GM18519 (cell line): ENCODE data around the gene HELQ.

Experiments used
- ATAC-seq: cut with Tn5 transposase; IDR thresholded peaks from one replicate; pipeline ENCODE4 v1.9.1; 2021; ENCODE audit warnings: mild to moderate bottlenecking, moderate library complexity; ENCODE audit not compliant: unreplicated experiment, low FRiP score

HELQ gene

GRCh38 chr4:83372931-83373330 lies 82.7 kb downstream of the HELQ start:
- no peak for ATAC-seq

DNA sequence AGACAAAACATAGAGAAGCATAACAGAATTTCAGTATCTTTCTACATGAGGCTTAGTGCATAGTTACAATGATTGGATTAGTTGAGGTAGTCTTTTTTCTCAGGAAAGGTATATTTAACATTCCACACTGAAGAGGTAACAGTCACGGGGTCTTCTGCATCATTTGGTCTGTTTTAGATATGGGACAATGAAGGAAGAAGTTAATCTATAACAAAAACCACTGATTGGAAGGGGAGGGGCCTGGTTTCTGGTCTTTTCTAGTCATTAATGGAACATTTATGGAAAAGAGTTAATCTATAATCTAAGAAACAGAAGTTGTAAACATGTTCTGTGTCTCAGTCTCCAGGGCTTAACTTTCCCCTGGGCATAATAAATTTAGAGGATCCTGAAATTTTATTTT lies 83.7 kb downstream of the HELQ start:
- no peak for ATAC-seq

- ATAC-seq = no peak
Measured at GRCh38 chr4:83371235-83371634, 84.4 kb downstream of the HELQ start.

DNA sequence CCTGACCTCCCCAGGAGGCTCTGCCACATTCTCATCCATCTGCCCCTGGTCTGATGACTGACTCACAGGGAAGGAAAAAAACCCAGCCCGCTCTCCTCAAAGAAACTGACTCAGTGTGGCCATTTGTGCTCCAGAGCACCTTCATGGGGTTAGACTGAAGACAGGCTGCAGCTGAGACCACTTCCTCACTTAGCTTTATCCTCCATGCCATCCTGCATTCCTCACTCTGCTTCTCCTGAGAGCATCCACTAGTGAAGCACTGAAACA lies 85.0 kb downstream of the HELQ start:
- ATAC-seq = no peak

DNA sequence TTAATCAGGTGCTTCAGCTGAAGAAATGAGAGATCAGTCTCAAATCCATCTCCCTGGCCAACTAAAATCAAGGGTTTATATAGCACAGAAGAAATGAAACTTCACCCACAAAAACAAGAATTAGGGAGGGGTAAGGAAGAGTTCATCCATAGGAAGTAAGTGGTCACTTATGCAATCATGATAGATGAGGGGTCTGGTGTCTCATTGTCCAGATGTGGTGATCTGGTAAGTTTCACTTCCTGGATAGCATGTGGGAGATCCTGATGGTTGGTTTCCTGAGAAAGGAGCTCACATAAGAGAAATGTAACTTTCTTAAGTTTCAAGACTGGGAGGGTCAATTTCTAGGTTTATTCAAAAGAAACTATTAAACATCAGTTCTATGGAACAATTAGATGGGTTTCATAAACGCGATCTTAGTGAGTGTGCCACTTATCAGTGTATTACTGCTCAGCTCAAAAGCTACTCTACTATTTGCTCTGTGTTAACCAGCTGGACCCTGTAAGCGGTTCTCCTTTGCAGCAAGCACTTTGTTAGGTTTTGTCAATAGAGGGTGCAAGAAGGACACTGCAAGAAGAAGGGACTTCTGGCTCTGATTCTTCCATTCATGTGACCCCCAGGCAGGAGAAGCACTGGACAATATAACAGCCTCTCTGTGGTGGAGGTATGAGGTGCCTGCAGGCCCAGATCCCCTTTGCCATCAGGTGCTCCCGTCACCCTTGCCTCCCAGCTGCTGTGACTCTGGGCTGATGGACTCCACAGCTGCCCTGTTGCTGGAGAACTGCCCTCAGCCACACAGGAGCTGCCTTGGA lies 85.6 kb downstream of the HELQ start:
- ATAC-seq = no peak

GRCh38 chr4:83364312-83364711 lies 91.3 kb downstream of the HELQ start:
- ATAC-seq = no peak

DNA sequence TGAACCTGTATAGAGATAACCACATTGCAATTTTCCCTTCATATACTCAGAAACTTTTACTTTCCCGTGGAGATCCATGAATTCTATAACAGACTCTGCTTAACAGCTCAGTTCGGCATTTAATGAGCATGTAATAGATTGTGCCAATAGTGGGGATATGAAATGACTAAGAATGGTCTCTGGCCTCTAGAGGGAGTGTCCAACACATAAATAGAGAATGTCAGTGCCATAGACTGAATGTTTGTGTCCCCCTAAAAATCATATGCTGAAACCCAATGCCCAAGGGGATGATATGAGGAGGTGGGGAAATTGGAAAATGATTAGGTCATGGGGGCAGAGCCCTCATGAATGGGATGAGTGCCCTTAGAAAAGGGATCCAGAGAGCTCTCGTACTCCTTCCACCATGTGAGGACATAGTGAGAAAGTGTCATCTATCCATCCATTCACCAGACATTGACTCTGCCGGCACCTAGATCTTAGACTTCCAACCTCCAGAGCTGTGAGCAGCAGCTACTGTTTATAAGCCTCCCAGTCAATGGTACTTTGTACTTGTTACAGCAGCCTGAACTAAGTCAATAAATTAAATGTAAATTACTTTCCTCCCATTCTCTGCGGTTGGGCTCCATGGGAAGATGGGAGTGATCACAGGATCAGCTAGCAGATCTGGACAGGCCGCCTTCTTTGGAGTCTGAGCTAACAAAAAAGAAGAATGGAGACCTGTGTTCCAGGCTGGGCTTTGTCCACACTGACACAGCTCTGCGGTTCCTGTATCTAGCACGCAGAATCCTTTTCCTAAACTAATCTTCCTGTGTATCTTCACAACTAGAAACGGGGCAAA lies 92.9 kb downstream of the HELQ start:
- ATAC-seq = peak; percentile 77

- no peak for ATAC-seq
Measured at GRCh38 chr4:83361416-83362103, 94.1 kb downstream of the HELQ start.

DNA sequence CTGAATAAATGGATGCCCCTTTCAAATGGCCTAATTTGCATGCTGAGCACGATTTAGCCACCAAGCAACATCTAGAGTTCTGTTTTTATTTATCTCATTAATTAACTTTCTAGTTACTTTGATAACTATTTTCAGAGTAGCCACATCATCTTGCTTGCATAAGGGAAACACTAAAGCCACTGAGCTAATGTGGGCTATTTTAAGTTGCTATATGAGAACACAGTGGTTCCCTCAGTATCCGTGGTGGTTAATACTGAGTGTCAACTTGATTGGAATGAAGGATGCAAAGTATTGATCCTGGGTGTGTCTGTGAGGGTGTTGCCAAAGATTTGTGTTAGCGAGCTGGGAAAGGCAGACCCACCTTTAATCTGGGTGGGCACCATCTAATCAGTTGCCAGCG lies 95.6 kb downstream of the HELQ start:
- no peak for ATAC-seq

DNA sequence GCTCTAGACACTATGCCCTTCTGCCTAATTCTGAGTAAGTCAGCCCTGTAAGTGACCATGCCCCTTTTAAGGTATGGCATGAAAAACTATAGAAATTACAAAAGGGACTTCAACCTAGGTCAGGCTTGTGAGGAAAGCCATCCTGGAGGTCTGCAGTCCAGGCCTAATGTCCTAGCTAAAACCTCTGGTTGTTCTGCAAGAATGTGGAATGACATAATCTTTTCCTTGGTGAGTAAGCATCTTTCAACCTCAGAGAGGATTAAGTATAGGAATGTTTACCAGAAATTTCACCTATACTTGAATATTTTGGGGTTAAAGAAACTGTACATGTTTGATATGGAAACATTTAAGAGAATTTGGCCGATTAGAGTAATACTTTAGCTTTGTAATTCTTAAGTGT lies 97.2 kb downstream of the HELQ start:
- no peak for ATAC-seq
